GM23338 (cell line): ENCODE results near the gene GPX7. TPM values are rescaled to one million over a fixed set of nuclear protein-coding genes. Genes with fewer than 3 reads are reported as not detected.

Experiments
- ATAC-seq: fragments of 200-7000 bp; cut with Tn5 transposase; 3 replicates; pipeline ENCODE4 v1.9.1; 2020
- DNase-seq: peaks from one replicate; pipeline ENCODE4 v3.0.0-alpha.2; 2015; ENCODE audit warnings: low spot score
- H2AFZ ChIP-seq: fragments of 200-600 bp; sonication (generic); 2 replicates; pipeline ENCODE4 v1.8.0; 2016; ENCODE audit warnings: antibody characterized with exemption, mild to moderate bottlenecking, moderate library complexity
- H3F3A ChIP-seq: fragments of 200-600 bp; sonication (generic); replicated peaks from 2 replicates; pipeline ENCODE4 v1.8.0; 2017; ENCODE audit warnings: antibody characterized with exemption, mixed run types, low read depth
- H3K27ac ChIP-seq: fragments of 200-600 bp; sonication (generic); 2 replicates; pipeline ENCODE4 v1.6.1; 2016; ENCODE audit warnings: low read depth
- H3K27me3 ChIP-seq: fragments of 200-600 bp; sonication (generic); 2 replicates; pipeline ENCODE4 v1.8.0; 2016; ENCODE audit warnings: mild to moderate bottlenecking, mixed run types, moderate library complexity; ENCODE audit not compliant: insufficient read depth
- H3K36me3 ChIP-seq: fragments of 200-600 bp; sonication (generic); 2 replicates; pipeline ENCODE4 v1.8.0; 2016; ENCODE audit warnings: mild to moderate bottlenecking; ENCODE audit not compliant: insufficient read depth
- H3K4me1 ChIP-seq: fragments of 200-600 bp; sonication (generic); 2 replicates; pipeline ENCODE4 v1.8.0; 2016; ENCODE audit warnings: mild to moderate bottlenecking, moderate library complexity; ENCODE audit not compliant: insufficient read depth
- H3K4me2 ChIP-seq: fragments of 200-600 bp; sonication (generic); 2 replicates; pipeline ENCODE4 v1.7.1; 2017; ENCODE audit warnings: mixed run types
- H3K4me3 ChIP-seq: fragments of 200-600 bp; sonication (generic); 2 replicates; pipeline ENCODE4 v1.6.1; 2016; ENCODE audit warnings: mixed run types
- H3K79me2 ChIP-seq: fragments of 200-600 bp; sonication (generic); replicated peaks from 2 replicates; pipeline ENCODE4 v1.8.0; 2017; ENCODE audit warnings: mild to moderate bottlenecking; ENCODE audit not compliant: insufficient read depth
- H3K9me2 ChIP-seq: fragments of 200-600 bp; sonication (generic); 2 replicates; pipeline ENCODE4 v1.8.0; 2017; ENCODE audit not compliant: insufficient read depth
- H4K20me1 ChIP-seq: fragments of 200-600 bp; sonication (generic); replicated peaks from 2 replicates; pipeline ENCODE4 v1.8.0; 2017; ENCODE audit warnings: mild to moderate bottlenecking; ENCODE audit not compliant: insufficient read depth
- H3K27ac Mint-ChIP-seq: 2 replicates; pipeline ENCODE4 v1.8.0; 2020; ENCODE audit warnings: inconsistent platforms, mild to moderate bottlenecking, moderate library complexity, mixed read lengths
- H3K27me3 Mint-ChIP-seq: 3 replicates; pipeline ENCODE4 v1.8.0; 2022; ENCODE audit warnings: low read depth, mild to moderate bottlenecking, moderate library complexity, mixed read lengths, inconsistent platforms; ENCODE audit not compliant: insufficient read depth, poor library complexity
- H3K36me3 Mint-ChIP-seq: 3 replicates; pipeline ENCODE4 v1.8.0; 2021; ENCODE audit warnings: low read depth, mild to moderate bottlenecking, inconsistent platforms, moderate library complexity, mixed read lengths
- H3K4me1 Mint-ChIP-seq: 3 replicates; pipeline ENCODE4 v1.8.0; 2020; ENCODE audit warnings: mild to moderate bottlenecking, inconsistent platforms, mixed read lengths
- H3K4me3 Mint-ChIP-seq: 3 replicates; pipeline ENCODE4 v1.8.0; 2021; ENCODE audit warnings: moderate library complexity, mild to moderate bottlenecking, inconsistent platforms, mixed read lengths
- H3K9me3 Mint-ChIP-seq: 3 replicates; pipeline ENCODE4 v1.8.0; 2020; ENCODE audit warnings: moderate library complexity, mild to moderate bottlenecking, inconsistent platforms, mixed read lengths
- CREB1 ChIP-seq: fragments of 250-450 bp; sonication (Bioruptor Pico); IDR thresholded peaks from 2 replicates; pipeline ENCODE4 v1.5.0; 2020; ENCODE audit warnings: low read depth, mild to moderate bottlenecking, moderate library complexity
- EZH2 ChIP-seq: fragments of 200-600 bp; sonication (generic); IDR thresholded peaks from one replicate; pipeline ENCODE4 v1.8.0; 2017; ENCODE audit warnings: antibody characterized with exemption, mild to moderate bottlenecking, low read depth; ENCODE audit not compliant: unreplicated experiment
- EZH2phosphoT487 ChIP-seq: fragments of 200-600 bp; sonication (generic); IDR thresholded peaks from one replicate; pipeline ENCODE4 v1.8.1; 2018; ENCODE audit warnings: antibody characterized with exemption; ENCODE audit not compliant: unreplicated experiment
- JUNB ChIP-seq: IDR thresholded peaks from one replicate; pipeline ENCODE4 v1.6.1; 2016; ENCODE audit warnings: antibody characterized with exemption; ENCODE audit not compliant: unreplicated experiment
- NANOG ChIP-seq: IDR thresholded peaks from 2 replicates; pipeline ENCODE4 v1.6.1; 2016; ENCODE audit warnings: antibody characterized with exemption, borderline replicate concordance
- POLR2AphosphoS5 ChIP-seq: IDR thresholded peaks from 2 replicates; pipeline ENCODE4 v1.6.1; 2016; ENCODE audit warnings: antibody characterized with exemption, low read depth
- STAT1 ChIP-seq: IDR thresholded peaks from one replicate; pipeline ENCODE4 v1.6.1; 2016; ENCODE audit warnings: antibody characterized with exemption; ENCODE audit not compliant: unreplicated experiment
- ZNF114 ChIP-seq: fragments of 250-450 bp; sonication (Bioruptor Pico); IDR thresholded peaks from 2 replicates; pipeline ENCODE4 v1.5.0; 2020; ENCODE audit warnings: mild to moderate bottlenecking, moderate library complexity
- ZNF331 ChIP-seq: fragments of 250-450 bp; sonication (Bioruptor Pico); IDR thresholded peaks from 2 replicates; pipeline ENCODE4 v1.5.0; 2020; ENCODE audit warnings: low read depth, mild to moderate bottlenecking, moderate library complexity
- polyA plus RNA-seq: library from polyadenylated mRNA; unstranded; fragments of >200 nt; fragmentation: Nextera tagmentation; extraction: Ambion mirVana; gene quantifications from 2 replicates; pipeline ENCODE4 v1.2.1, GENCODE V29; 2016
- total RNA-seq: library from RNA; depleted of rRNA; stranded (reverse); fragments of >200 nt; shearing (Covaris generic); gene quantifications from 2 replicates; pipeline ENCODE4 v1.2.3, GENCODE V29; 2014
- TF ChIP-seq, protein P1 (sequence below), 2 experiments: fragments of 200-600 bp in 1 of 2; sonication (generic) in 1 of 2; conservative IDR thresholded peaks; 2 replicates each; pipeline versions ENCODE4 v1.5.1 to v1.6.1; 2016 to 2017; ENCODE audit warnings: antibody characterized with exemption in 2 of 2, low read depth in 2 of 2, mild to moderate bottlenecking in 2 of 2, moderate library complexity in 1 of 2
- TF ChIP-seq, protein P2 (sequence below): IDR thresholded peaks from one replicate; pipeline ENCODE4 v1.6.1; 2018; ENCODE audit warnings: antibody characterized with exemption; ENCODE audit not compliant: unreplicated experiment
- TF ChIP-seq, protein P3 (sequence below): IDR thresholded peaks from 2 replicates; pipeline ENCODE4 v1.6.1; 2016; ENCODE audit warnings: antibody characterized with exemption

The GPX7 gene
- total and polyA plus RNA-seq, 2 experiments from 2014 or later, result 12.8 to 20.9 TPM

GRCh38 chr1:52571783-52572182, 30.4 kb upstream of the GPX7 start:
- Histone ChIP-seq H3K4me1 (no peaks in the 10 kb centered on the region), H3K36me3 (no peaks in the 10 kb centered on the region), H3K4me2 (no peak overlapping the region), H3F3A (no peaks in the 10 kb centered on the region), H4K20me1 (no peaks in the 10 kb centered on the region; the same call in 1 of the 2 replicates), H3K9me2 (no peaks in the 10 kb centered on the region), H3K27ac (no peak overlapping the region), H3K4me3 (no peak overlapping the region), H3K79me2 (no peaks in the 10 kb centered on the region), H3K27me3 (no peaks in the 10 kb centered on the region), H2AFZ (no peak overlapping the region)
- no peaks in the 10 kb centered on the region for H3K9me3 Mint-ChIP-seq
- no peak overlapping the region for H3K4me3 Mint-ChIP-seq
- peaks cover 14% of the 10 kb centered on the region for H3K4me1 Mint-ChIP-seq
- TF ChIP-seq, protein P1, sequence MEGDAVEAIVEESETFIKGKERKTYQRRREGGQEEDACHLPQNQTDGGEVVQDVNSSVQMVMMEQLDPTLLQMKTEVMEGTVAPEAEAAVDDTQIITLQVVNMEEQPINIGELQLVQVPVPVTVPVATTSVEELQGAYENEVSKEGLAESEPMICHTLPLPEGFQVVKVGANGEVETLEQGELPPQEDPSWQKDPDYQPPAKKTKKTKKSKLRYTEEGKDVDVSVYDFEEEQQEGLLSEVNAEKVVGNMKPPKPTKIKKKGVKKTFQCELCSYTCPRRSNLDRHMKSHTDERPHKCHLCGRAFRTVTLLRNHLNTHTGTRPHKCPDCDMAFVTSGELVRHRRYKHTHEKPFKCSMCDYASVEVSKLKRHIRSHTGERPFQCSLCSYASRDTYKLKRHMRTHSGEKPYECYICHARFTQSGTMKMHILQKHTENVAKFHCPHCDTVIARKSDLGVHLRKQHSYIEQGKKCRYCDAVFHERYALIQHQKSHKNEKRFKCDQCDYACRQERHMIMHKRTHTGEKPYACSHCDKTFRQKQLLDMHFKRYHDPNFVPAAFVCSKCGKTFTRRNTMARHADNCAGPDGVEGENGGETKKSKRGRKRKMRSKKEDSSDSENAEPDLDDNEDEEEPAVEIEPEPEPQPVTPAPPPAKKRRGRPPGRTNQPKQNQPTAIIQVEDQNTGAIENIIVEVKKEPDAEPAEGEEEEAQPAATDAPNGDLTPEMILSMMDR (conservative IDR thresholded peaks at IDR 0.05; ENCODE audit: low read depth in 2 of 2), result no peak
- no peak for TF ChIP-seq EZH2phosphoT487
- DNase-seq (peak; percentile 31), ATAC-seq (no peak)
- H3K27ac Mint-ChIP-seq, result no peak overlapping the region
- no peaks in the 10 kb centered on the region for H3K36me3 Mint-ChIP-seq
- no peaks in the 10 kb centered on the region for H3K27me3 Mint-ChIP-seq

DNA sequence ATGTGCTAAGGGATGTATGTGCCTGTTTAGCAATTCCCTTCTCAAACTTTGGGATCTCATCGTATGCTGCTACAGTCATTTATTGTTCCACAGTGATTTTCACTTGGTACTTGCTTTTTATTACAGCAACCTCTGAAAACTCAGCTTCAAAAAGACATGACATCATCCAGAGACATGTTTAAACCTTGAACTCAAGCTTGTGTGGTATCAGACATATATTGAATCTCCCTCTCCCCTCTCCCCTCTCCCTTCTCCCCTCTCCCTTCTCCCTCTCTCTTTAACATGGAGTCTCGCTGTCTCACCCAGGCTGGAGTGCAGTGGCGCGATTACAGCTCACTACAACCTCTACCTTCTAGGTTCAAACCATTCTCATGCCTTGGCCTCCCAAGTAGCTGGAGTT, 29.8 kb upstream of the GPX7 start:
- ATAC-seq (no peak), DNase-seq (no peak)
- no peaks in the 10 kb centered on the region for H3K79me2 ChIP-seq
- no peaks in the 10 kb centered on the region for H3F3A ChIP-seq
- H3K4me3 Mint-ChIP-seq, result no peak overlapping the region
- no peak overlapping the region for H3K4me2 ChIP-seq
- no peaks in the 10 kb centered on the region for H3K36me3 ChIP-seq
- H3K9me3 Mint-ChIP-seq, result no peaks in the 10 kb centered on the region
- no peak overlapping the region for H3K27ac Mint-ChIP-seq
- H3K4me1 Mint-ChIP-seq, result peaks cover 14% of the 10 kb centered on the region
- H3K27ac ChIP-seq, result no peak overlapping the region
- no peak overlapping the region for H2AFZ ChIP-seq
- no peak overlapping the region for H3K4me3 ChIP-seq
- no peaks in the 10 kb centered on the region; the same call in 1 of the 2 replicates for H4K20me1 ChIP-seq
- H3K9me2 ChIP-seq, result no peaks in the 10 kb centered on the region
- H3K27me3 Mint-ChIP-seq, result no peaks in the 10 kb centered on the region
- H3K36me3 Mint-ChIP-seq, result no peaks in the 10 kb centered on the region
- H3K27me3 ChIP-seq, result no peaks in the 10 kb centered on the region
- H3K4me1 ChIP-seq, result no peaks in the 10 kb centered on the region
- TF ChIP-seq JUNB (no peak), STAT1 (no peak), NANOG (no peak), EZH2phosphoT487 (no peak), EZH2 (no peak), CREB1 (CRISPR knock-in tag) (no peak), POLR2AphosphoS5 (no peak), ZNF114 (no peak), ZNF331 (CRISPR knock-in tag) (no peak)
- TF ChIP-seq, protein P2, sequence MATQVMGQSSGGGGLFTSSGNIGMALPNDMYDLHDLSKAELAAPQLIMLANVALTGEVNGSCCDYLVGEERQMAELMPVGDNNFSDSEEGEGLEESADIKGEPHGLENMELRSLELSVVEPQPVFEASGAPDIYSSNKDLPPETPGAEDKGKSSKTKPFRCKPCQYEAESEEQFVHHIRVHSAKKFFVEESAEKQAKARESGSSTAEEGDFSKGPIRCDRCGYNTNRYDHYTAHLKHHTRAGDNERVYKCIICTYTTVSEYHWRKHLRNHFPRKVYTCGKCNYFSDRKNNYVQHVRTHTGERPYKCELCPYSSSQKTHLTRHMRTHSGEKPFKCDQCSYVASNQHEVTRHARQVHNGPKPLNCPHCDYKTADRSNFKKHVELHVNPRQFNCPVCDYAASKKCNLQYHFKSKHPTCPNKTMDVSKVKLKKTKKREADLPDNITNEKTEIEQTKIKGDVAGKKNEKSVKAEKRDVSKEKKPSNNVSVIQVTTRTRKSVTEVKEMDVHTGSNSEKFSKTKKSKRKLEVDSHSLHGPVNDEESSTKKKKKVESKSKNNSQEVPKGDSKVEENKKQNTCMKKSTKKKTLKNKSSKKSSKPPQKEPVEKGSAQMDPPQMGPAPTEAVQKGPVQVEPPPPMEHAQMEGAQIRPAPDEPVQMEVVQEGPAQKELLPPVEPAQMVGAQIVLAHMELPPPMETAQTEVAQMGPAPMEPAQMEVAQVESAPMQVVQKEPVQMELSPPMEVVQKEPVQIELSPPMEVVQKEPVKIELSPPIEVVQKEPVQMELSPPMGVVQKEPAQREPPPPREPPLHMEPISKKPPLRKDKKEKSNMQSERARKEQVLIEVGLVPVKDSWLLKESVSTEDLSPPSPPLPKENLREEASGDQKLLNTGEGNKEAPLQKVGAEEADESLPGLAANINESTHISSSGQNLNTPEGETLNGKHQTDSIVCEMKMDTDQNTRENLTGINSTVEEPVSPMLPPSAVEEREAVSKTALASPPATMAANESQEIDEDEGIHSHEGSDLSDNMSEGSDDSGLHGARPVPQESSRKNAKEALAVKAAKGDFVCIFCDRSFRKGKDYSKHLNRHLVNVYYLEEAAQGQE, result no peak
- TF ChIP-seq, protein P1 (conservative IDR thresholded peaks at IDR 0.05; ENCODE audit: low read depth in 2 of 2), result no peak
- TF ChIP-seq, protein P3, sequence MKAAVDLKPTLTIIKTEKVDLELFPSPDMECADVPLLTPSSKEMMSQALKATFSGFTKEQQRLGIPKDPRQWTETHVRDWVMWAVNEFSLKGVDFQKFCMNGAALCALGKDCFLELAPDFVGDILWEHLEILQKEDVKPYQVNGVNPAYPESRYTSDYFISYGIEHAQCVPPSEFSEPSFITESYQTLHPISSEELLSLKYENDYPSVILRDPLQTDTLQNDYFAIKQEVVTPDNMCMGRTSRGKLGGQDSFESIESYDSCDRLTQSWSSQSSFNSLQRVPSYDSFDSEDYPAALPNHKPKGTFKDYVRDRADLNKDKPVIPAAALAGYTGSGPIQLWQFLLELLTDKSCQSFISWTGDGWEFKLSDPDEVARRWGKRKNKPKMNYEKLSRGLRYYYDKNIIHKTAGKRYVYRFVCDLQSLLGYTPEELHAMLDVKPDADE, result no peak
